Stomach (tissue), 9 donors: ENCODE measurements around the gene SEC61G. TPM values are rescaled to one million over a fixed set of nuclear protein-coding genes. Genes with fewer than 3 reads are reported as not detected.

Experiments used
- DNase-seq, 2 donors: peaks; one replicate each; pipeline versions ENCODE4 v3.0.0 to v3.0.0-alpha.2; 2013 to 2019
- H3K27ac ChIP-seq, 5 donors: fragments of 200-600 bp in 4 of 5; sonication (generic) in 4 of 5; one replicate each; pipeline ENCODE4 v1.5.1; 2013 to 2019; ENCODE audit warnings: mild to moderate bottlenecking in 1 of 5, moderate library complexity in 1 of 5
- H3K27me3 ChIP-seq, 3 donors: fragments of 200-600 bp; sonication (generic); one replicate each; pipeline ENCODE4 v1.5.1; 2017 to 2019; ENCODE audit warnings: mixed run types in 1 of 3
- H3K36me3 ChIP-seq, 4 donors: fragments of 200-600 bp; sonication (generic); 1 replicate in 3 of 4; 2 replicates in 1 of 4; pipeline ENCODE4 v1.5.1; 2016 to 2019
- H3K4me1 ChIP-seq, 4 donors: fragments of 200-600 bp; sonication (generic); one replicate each; pipeline ENCODE4 v1.5.1; 2016 to 2019
- H3K4me3 ChIP-seq, 4 donors: fragments of 200-600 bp; sonication (generic) in 3 of 4; one replicate each; pipeline ENCODE4 v1.5.1; 2016 to 2019; ENCODE audit warnings: mild to moderate bottlenecking in 1 of 4
- H3K9me3 ChIP-seq, 4 donors: fragments of 200-600 bp; sonication (generic); one replicate each; pipeline ENCODE4 v1.5.1; 2016 to 2019
- EP300 ChIP-seq: sonication (generic); formaldehyde crosslinking; IDR thresholded peaks from one replicate; pipeline ENCODE4 v1.6.1; 2017; ENCODE audit warnings: antibody characterized with exemption
- POLR2A ChIP-seq, 4 donors: fragments of 450-650 bp; IDR thresholded peaks; one replicate each; pipeline ENCODE4 v1.6.1; 2016; ENCODE audit warnings: antibody characterized with exemption in 4 of 4, control low read depth in 2 of 4, mild to moderate bottlenecking in 1 of 4, moderate library complexity in 1 of 4
- POLR2AphosphoS5 ChIP-seq, 3 donors: sonication (generic); formaldehyde crosslinking; IDR thresholded peaks; one replicate each; pipeline ENCODE4 v1.6.1; 2016; ENCODE audit warnings: antibody characterized with exemption in 3 of 3
- WGBS, 5 donors: extraction: QIAGEN DNeasy Blood & Tissue Kit in 3 of 5; methylation state at CpG; one replicate each; pipeline versions ENCODE4 v1.1.5 to v1.1.7; 2013 to 2018; 5-methylcytosine and 5-hydroxymethylcytosine counted together
- intact Hi-C: fragments of 100-400 bp; cut with DNase I; formaldehyde crosslinking; loops from one replicate; pipeline ENCODE4 v1.15.1; 2023; ENCODE audit warnings: low total_unique reads
- polyA plus RNA-seq, 3 donors: library from polyadenylated mRNA; stranded (reverse); fragments of 200-250 nt; gene quantifications; one replicate each; pipeline ENCODE4 v1.2.3, GENCODE V29; 2013
- total RNA-seq, 5 donors: library from RNA; depleted of rRNA; stranded (reverse); fragments of >200 nt; gene quantifications; one replicate each; pipeline versions ENCODE4 v1.1.0 to v1.2.3, GENCODE V29; 2014 to 2016
- TF ChIP-seq, protein P1 (sequence below), 7 experiments: fragments of 450-650 bp in 4 of 7; fragments of 200-600 bp in 3 of 7; sonication (generic) in 3 of 7; IDR thresholded peaks; one replicate each; pipeline ENCODE4 v1.5.1; 2016 to 2019; ENCODE audit warnings: antibody characterized with exemption in 7 of 7, control low read depth in 2 of 7, mild to moderate bottlenecking in 1 of 7
- donor health status: healthy with polysubstance abuse.
- donor health status: Bipolar disorder and iron deficiency.
- donor health status: healthy.

SEC61G gene
- total and polyA plus RNA-seq, 8 donors = 0.87 to 488 (median 135) TPM

DNA sequence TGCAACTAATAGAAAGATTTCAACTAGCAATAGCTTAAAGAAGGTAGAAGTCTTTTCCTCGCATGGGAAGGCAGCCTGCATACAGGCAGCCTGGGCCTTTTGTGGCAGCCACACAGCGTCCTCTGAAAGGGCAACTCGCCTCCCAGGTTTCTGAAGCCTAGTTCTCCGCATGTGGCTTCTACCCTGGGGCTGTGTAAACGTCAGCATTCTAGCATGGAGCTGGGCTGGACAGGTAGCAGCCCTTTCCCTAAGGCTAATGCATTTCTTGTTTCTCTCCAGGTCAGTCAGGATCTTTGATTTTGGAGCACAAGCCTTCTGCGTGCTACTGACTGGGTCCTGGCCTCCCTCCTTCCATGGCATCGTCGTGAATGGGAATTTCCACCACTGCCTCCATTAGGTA, 23.8 kb upstream of the SEC61G start:
- TF ChIP-seq POLR2A (IDR thresholded peaks at IDR 0.05) (no peak), EP300 (no peak), POLR2AphosphoS5 (IDR thresholded peaks at IDR 0.05) (no peak)
- TF ChIP-seq, protein P1, sequence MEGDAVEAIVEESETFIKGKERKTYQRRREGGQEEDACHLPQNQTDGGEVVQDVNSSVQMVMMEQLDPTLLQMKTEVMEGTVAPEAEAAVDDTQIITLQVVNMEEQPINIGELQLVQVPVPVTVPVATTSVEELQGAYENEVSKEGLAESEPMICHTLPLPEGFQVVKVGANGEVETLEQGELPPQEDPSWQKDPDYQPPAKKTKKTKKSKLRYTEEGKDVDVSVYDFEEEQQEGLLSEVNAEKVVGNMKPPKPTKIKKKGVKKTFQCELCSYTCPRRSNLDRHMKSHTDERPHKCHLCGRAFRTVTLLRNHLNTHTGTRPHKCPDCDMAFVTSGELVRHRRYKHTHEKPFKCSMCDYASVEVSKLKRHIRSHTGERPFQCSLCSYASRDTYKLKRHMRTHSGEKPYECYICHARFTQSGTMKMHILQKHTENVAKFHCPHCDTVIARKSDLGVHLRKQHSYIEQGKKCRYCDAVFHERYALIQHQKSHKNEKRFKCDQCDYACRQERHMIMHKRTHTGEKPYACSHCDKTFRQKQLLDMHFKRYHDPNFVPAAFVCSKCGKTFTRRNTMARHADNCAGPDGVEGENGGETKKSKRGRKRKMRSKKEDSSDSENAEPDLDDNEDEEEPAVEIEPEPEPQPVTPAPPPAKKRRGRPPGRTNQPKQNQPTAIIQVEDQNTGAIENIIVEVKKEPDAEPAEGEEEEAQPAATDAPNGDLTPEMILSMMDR (IDR thresholded peaks at IDR 0.05) = no peak
- no peak for DNase-seq
- WGBS, 5 donors = 79 to 93% (median 82%) methylated on average over 8 of the region's 8 CpGs
- no peak overlapping the region for H3K27ac ChIP-seq
- intact Hi-C loops = no loop called here
- H3K9me3 ChIP-seq = no peaks in the 10 kb centered on the region
- H3K27me3 ChIP-seq = no peaks in the 10 kb centered on the region
- H3K4me1 ChIP-seq = no peaks in the 10 kb centered on the region
- no peak overlapping the region for H3K4me3 ChIP-seq
- no peaks in the 10 kb centered on the region for H3K36me3 ChIP-seq

DNA sequence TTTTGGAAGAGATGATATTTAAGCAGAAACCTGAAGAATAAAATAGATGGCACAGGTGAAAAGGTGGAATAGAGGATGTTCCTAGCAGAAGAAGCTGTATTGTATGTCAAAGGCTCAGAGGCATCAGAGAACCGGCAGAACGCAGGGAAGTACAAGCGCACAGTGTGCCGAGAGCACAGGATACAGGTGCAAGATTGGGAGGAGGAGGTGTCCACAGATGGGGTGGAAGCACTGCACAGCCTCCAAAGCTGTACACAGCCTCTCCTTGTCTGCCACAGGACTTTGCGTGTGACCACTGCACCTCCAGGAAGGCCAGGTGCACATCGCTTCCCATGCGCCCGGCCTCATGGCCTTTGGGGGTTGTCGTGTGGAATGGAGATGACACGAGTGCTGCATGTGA, 23.3 kb upstream of the SEC61G start:
- 89 to 97% (median 95%) methylated on average over 10 of the region's 10 CpGs for WGBS, 5 donors
- intact Hi-C loops = no loop called here
- no peaks in the 10 kb centered on the region for H3K27me3 ChIP-seq
- no peak for DNase-seq
- H3K27ac ChIP-seq = no peak overlapping the region
- H3K4me1 ChIP-seq = no peaks in the 10 kb centered on the region
- no peaks in the 10 kb centered on the region for H3K36me3 ChIP-seq
- no peak overlapping the region for H3K4me3 ChIP-seq
- no peaks in the 10 kb centered on the region for H3K9me3 ChIP-seq
- no peak for TF ChIP-seq POLR2A (IDR thresholded peaks at IDR 0.05)
- TF ChIP-seq, protein P1 (IDR thresholded peaks at IDR 0.05) = no peak
- TF ChIP-seq POLR2AphosphoS5 (IDR thresholded peaks at IDR 0.05) = no peak
- no peak for TF ChIP-seq EP300

DNA sequence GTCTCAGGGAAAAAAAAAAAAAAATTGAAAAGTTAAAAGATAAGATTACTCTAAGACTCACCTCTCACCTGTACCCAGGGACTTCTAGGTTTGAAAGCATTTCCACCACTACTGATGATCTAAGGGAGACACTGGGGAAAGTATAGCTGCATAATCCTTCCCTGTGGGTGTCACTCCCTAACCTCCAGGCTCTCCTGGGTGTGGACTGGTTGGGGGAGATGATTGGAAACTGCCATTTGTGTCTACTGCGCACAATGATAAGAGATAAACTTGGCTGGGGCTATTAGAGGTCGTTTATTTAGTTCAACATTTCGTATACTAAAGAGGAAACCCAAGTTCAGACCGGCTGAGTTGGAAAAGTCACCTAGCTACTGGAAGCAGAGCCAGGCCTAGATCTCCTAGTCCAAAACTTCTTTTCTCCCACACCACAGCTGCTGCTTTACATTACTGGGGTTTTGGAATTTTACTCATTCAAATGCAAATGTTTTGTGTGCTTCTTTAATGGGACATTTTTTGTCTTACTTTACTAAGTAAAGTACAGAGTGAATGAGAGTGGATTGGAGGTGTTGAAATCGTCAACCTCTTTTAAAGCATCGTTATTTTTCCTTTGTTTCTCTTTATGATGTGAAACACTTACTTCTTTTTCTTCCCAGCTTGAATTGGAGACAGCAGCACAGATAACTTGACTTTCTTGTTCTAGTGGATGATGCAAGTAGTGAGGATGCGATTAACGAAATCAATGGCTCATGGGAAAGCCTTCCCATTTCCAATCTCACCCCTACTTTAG, 22.3 kb upstream of the SEC61G start:
- Histone ChIP-seq H3K27me3 (no peaks in the 10 kb centered on the region), H3K36me3 (no peaks in the 10 kb centered on the region), H3K27ac (no peak overlapping the region), H3K9me3 (peaks cover 0 to under 1% (median 0%) of the 10 kb centered on the region in 4 donors), H3K4me1 (no peaks in the 10 kb centered on the region), H3K4me3 (no peak overlapping the region)
- intact Hi-C loops = no loop called here
- WGBS, 5 donors = 51 to 62% (median 57%) methylated on average over 8 of the region's 8 CpGs
- TF ChIP-seq POLR2A (IDR thresholded peaks at IDR 0.05) (no peak), EP300 (no peak), POLR2AphosphoS5 (IDR thresholded peaks at IDR 0.05) (no peak)
- peak in 1 of 2 donors; percentile 20 for DNase-seq

DNA sequence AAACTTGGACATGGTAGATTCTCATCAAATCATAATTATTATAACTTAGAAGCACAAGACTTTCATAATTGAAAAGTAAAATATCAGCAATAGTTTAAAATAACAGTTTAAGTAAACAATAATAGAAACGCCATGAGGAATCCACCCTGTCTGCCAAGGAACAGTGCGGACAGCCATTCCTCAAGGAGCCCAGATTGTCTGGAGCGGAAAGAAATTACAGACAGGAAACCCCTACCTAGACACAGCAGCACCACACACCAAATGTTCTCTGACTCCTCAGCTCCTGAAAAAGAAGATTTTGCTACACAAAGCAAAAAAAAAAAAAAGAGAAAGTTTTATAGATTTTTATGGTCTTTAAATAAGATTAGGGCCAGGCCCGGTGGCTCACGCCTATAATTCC, 21.5 kb upstream of the SEC61G start:
- TF ChIP-seq, protein P1 (IDR thresholded peaks at IDR 0.05) = no peak
- TF ChIP-seq EP300 (no peak), POLR2AphosphoS5 (IDR thresholded peaks at IDR 0.05) (no peak), POLR2A (IDR thresholded peaks at IDR 0.05) (no peak)
- intact Hi-C loops = no loop called here
- H3K27ac ChIP-seq = no peak overlapping the region
- WGBS, 5 donors = 59 to 83% (median 71%) methylated on average over 5 of the region's 5 CpGs
- H3K4me3 ChIP-seq = no peak overlapping the region
- no peaks in the 10 kb centered on the region for H3K4me1 ChIP-seq
- peaks cover 0 to 9% (median 0%) of the 10 kb centered on the region in 4 donors for H3K9me3 ChIP-seq
- no peaks in the 10 kb centered on the region for H3K36me3 ChIP-seq
- no peaks in the 10 kb centered on the region for H3K27me3 ChIP-seq
- no peak for DNase-seq
